GM21529 (cell line): Measurements from ENCODE around the gene SRR.

ENCODE experiments used
- ATAC-seq: cut with Tn5 transposase; IDR thresholded peaks from one replicate; pipeline ENCODE4 v1.9.1; 2021; ENCODE audit not compliant: unreplicated experiment

SRR gene

GRCh38 chr17:2369551-2370210, 65.9 kb downstream of the SRR start:
- no peak for ATAC-seq

GRCh38 chr17:2370211-2370589, 66.5 kb downstream of the SRR start:
- no peak for ATAC-seq

GRCh38 chr17:2371183-2372130, 67.7 kb downstream of the SRR start:
- ATAC-seq, result no peak

- no peak for ATAC-seq
Measured at GRCh38 chr17:2372180-2372579, 68.4 kb downstream of the SRR start.

- no peak for ATAC-seq
Measured at GRCh38 chr17:2372681-2373080, 68.9 kb downstream of the SRR start.

- no peak for ATAC-seq
Measured at GRCh38 chr17:2373179-2373578, 69.4 kb downstream of the SRR start.
